Subcutaneous abdominal adipose tissue (tissue), 5 donors: ENCODE results near the gene GOLGA8J.
A peak's percentile ranks its signal among the peaks of the same experiment; 100 is the strongest.
"Not testable (repeated sequence)": the region's sequence is repeated elsewhere in the genome, so short reads cannot be mapped to it uniquely, and the experiment has no call there.

Experiments used
- H3K27ac ChIP-seq: one replicate; pipeline ENCODE4 v1.7.0; 2013; ENCODE audit warnings: low read depth, mild to moderate bottlenecking, inconsistent platforms, low read length, moderate library complexity
- H3K27me3 ChIP-seq, 5 donors: one replicate each; pipeline ENCODE4 v1.7.0; 2013; ENCODE audit warnings: low read length in 5 of 5, inconsistent platforms in 1 of 5; ENCODE audit not compliant: control insufficient read depth in 5 of 5, insufficient read depth in 4 of 5
- H3K36me3 ChIP-seq, 5 donors: one replicate each; pipeline ENCODE4 v1.7.0; 2013; ENCODE audit warnings: low read length in 5 of 5; ENCODE audit not compliant: control insufficient read depth in 5 of 5, insufficient read depth in 5 of 5
- H3K4me1 ChIP-seq, 5 donors: one replicate each; pipeline ENCODE4 v1.7.0; 2013; ENCODE audit warnings: low read length in 5 of 5, mild to moderate bottlenecking in 3 of 5, moderate library complexity in 1 of 5; ENCODE audit not compliant: control insufficient read depth in 5 of 5, insufficient read depth in 5 of 5
- H3K4me3 ChIP-seq, 5 donors: one replicate each; pipeline ENCODE4 v1.7.0; 2013; ENCODE audit warnings: low read length in 5 of 5, low read depth in 1 of 5
- H3K9ac ChIP-seq, 5 donors: one replicate each; pipeline ENCODE4 v1.7.0; 2013; ENCODE audit warnings: low read length in 5 of 5, mild to moderate bottlenecking in 4 of 5, moderate library complexity in 3 of 5
- H3K9me3 ChIP-seq, 5 donors: one replicate each; pipeline ENCODE4 v1.7.0; 2013; ENCODE audit warnings: low read length in 5 of 5; ENCODE audit not compliant: control insufficient read depth in 5 of 5
- donor health status: healthy.
- donor health status: healthy.
- donor health status: healthy.
- donor health status: healthy.
- donor health status: healthy.

The GOLGA8J gene

DNA sequence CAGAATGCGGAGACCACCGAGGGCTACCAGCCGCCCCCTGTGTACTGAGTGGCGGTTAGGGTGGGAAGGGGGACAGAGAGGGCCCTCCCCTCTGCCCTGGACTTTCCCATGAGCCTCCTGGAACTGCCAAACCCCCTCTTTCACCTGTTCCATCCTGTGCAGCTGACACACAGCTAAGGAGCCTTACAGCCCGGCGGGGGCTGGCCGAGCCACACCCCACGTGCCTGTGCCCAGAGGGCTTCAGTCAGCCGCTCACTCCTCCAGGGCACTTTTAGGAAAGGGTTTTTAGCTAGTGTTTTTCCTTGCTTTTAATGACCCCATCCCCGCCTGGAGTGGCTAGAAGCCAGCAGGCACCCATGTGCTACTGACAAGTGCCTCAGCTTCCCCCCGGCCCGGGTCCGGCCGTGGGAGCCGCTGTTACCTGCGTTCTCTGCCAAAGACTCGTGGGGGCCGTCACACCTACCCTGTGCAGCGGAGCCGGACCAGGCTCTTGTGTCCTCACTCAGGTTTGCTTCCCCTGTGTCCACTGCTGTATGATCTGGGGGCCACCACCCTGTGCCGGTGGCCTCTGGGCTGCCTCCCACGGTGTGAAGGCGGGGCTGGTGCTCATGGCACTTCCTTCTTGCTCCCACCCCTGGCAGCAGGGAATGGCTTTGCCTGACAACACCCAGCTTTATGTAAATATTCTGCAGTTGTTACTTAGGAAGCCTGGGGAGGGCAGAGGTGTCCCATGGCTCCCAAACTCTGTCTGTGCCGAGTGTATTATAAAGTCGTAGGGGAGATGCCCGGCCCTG is 37.3 kb upstream of the GOLGA8J start:
- not testable (repeated sequence) for H3K36me3 ChIP-seq, H3K4me3 ChIP-seq, H3K4me1 ChIP-seq, H3K9ac ChIP-seq, H3K9me3 ChIP-seq, H3K27me3 ChIP-seq, H3K27ac ChIP-seq

DNA sequence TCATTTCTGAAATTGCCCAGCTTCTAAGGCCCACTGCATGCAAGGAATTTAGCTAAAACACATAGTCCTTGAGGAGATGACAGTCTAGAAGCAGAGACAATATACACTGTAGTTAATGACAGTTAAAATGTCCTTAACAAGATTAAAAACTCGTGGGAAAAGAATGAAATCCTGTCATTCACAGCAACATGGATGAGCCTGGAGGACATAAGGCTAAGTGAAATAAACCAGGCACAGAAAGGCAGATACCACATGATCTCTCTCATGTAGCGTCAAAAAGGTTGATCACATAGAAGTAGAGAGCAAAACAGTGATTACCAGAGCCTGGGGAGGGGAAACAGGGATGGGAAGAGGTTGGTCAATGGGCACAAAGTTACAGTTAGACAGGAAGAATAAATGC is 36.3 kb upstream of the GOLGA8J start:
- Histone ChIP-seq H3K36me3 (no peaks in the 10 kb centered on the region), H3K4me1 (peaks cover 0 to 7% (median 0%) of the 10 kb centered on the region in 5 donors), H3K27me3 (no peaks in the 10 kb centered on the region), H3K9ac (no peak overlapping the region), H3K9me3 (no peaks in the 10 kb centered on the region), H3K4me3 (no peak overlapping the region), H3K27ac (no peak overlapping the region)

DNA sequence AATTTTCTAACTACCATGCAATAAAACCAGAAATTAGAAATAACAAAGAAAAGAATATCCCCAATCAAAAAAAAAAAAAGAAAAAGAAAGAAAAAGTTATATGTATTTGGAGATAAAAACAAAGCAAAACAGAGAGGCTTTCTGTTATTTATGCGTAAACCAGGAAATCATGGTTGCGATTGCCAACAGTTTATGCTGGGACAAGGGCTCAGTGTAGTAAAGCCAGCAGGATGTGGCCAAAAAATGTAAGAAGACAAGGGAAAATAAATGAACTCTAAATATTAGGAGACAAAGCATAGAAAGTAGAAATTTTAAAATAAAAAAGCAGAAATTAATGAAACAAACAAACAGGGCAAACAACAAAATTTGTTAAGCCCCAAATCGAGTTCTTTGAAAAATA is 27.2 kb upstream of the GOLGA8J start:
- no peaks in the 10 kb centered on the region for H3K36me3 ChIP-seq
- no peaks in the 10 kb centered on the region for H3K27me3 ChIP-seq
- H3K27ac ChIP-seq: no peak overlapping the region
- no peaks in the 10 kb centered on the region for H3K4me1 ChIP-seq
- H3K9me3 ChIP-seq: no peaks in the 10 kb centered on the region
- H3K4me3 ChIP-seq: no peak overlapping the region
- no peak overlapping the region for H3K9ac ChIP-seq

DNA sequence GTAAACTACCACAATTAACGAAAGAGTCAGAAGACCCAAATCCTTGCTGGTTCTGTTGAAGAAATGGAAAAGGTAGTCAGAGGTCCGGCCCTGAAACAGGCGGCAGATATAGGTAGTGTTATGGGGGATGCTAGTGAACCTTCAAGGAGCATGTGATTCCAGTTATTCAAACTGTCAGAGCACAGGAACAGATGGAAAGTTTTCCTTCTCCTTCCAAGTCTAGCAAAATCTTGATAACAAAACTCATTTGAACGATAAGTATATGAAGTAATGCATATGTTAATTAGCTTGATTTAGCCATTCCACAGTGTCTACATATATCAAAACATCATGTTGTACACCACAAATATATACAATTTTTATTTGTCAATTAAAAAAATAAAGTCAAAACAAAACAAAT is 26.6 kb upstream of the GOLGA8J start:
- Histone ChIP-seq H3K4me1 (no peaks in the 10 kb centered on the region), H3K4me3 (no peak overlapping the region), H3K27ac (no peak overlapping the region), H3K9me3 (no peaks in the 10 kb centered on the region), H3K36me3 (no peaks in the 10 kb centered on the region), H3K9ac (no peak overlapping the region), H3K27me3 (no peaks in the 10 kb centered on the region)

DNA sequence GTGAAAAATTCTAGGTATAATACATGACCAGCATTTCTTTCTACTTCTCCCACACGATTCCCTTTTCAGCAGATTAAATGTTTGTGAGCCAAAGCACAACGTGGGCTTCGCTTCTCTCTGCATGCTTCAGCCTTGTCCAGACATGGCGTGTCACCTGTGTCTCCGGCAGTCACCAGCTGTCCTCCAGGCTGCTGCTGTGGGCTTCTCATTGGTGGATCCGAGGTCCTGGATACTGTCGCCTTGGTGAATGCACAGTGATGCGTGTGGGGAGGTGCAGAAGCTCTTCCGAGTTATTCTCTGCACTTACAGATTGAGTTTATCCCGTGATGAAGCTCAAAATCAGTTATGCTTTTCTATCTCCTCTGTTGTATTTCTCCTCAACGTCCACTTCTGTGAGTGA is 23.0 kb upstream of the GOLGA8J start:
- no peak overlapping the region for H3K9ac ChIP-seq

DNA sequence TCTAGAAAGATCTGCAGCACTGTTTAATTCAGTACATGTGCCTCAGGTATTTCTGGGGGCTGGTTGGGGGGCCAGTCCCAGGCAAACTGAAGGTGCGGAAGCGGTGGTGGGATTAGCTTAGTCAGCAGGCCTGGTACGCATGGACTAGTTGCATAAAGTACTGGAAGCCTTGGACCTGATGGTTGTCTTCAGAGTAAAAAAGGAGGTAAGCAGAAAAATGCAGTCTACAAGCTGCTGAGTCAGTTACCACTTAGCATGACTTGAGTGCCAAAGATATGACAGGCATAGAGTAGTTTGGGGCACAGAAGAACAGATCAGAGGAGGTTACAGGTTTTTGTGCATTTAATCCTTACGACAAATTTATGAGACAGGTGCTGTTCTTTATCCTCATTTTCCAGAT is 19.9 kb upstream of the GOLGA8J start:
- H3K4me1 ChIP-seq: peaks cover 0 to 24% (median 23%) of the 10 kb centered on the region in 5 donors
- no peaks in the 10 kb centered on the region for H3K9me3 ChIP-seq
- no peaks in the 10 kb centered on the region for H3K27me3 ChIP-seq
- no peak overlapping the region for H3K9ac ChIP-seq
- H3K27ac ChIP-seq: no peak overlapping the region
- no peak overlapping the region for H3K4me3 ChIP-seq
- H3K36me3 ChIP-seq: no peaks in the 10 kb centered on the region

More for the DNA sequence above, 23.0 kb upstream of the GOLGA8J start:
- H3K27me3 ChIP-seq: no peaks in the 10 kb centered on the region
- H3K4me3 ChIP-seq: no peak overlapping the region
- H3K36me3 ChIP-seq: no peaks in the 10 kb centered on the region
- H3K27ac ChIP-seq: no peak overlapping the region
- peaks cover 0 to 15% (median 14%) of the 10 kb centered on the region in 5 donors for H3K4me1 ChIP-seq
- H3K9me3 ChIP-seq: no peaks in the 10 kb centered on the region

DNA sequence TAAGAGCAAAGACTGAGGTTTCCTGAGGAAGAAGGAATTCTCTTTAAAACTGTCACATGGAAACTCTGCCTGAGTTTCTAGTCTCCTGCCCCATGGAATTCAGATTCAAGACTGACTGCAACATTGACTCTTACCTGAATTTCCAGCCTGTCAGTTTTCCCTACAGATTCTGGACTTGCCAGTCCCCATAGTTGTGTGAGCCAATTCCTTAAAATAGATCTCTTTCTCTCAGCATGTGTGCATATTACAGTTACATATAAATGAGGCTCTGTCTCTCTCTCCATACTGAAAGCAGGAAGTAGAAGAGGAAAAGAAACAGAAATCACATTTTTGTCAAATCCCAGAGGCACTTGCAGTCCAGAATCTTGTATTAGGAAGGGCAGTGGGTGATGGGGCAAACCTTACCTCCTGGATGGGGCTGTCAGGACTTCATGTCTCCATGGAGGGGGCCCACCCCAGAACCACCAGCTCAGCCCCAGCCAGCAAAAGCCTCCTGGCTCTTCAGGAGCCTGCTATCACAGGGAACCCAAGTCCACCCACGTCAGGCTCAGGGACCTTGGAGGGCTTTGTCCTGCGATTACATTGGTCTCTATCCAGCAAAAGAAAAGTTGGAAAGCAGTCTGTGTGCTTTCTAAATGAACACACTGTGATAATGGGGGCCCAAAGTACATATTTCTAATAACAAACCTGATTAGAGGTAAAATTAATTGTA is 18.8 kb upstream of the GOLGA8J start:
- Histone ChIP-seq H3K36me3 (no peaks in the 10 kb centered on the region), H3K4me1 (peaks cover 0 to 24% (median 23%) of the 10 kb centered on the region in 5 donors), H3K9ac (no peak overlapping the region), H3K9me3 (no peaks in the 10 kb centered on the region), H3K4me3 (no peak overlapping the region), H3K27me3 (no peaks in the 10 kb centered on the region), H3K27ac (peak overlapping the region; percentile 27)

DNA sequence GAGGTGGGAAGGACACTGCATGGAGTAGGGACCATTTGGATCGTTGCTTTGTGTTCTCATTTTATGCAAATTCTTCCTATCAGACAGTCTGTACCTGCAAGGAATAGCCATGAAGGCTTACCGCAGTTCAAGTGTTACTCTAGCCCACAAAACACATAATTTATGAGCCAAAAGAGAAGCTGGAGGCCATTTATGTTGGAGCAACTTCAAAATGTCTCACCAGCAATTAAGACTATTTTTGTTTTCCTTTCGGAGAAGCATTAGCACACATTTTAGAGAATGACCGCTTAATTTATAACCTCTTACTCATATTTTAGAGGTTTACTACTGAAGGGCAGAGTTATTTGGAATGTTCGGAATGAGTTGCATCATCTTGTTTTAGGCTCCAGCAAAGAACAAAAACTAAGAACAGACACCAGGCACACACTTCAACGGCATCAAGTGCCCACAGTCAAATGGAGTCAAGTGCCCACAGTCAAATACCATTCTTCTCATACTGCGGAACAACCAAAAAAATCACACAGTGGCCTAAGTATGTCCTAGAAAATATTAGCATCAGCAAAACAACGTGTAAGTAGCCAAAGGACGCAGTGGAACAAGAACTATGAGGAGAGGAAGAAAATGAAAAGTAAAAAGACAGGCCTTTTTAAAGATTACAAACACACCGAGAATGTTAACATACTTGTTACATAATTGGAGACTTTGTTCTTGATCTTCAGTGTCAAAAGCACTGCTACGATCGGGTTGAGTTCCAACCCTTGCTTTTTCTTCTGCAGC is 17.5 kb upstream of the GOLGA8J start:
- peaks cover 0 to 24% (median 23%) of the 10 kb centered on the region in 5 donors for H3K4me1 ChIP-seq
- peak overlapping the region in 2 of 5 donors; percentile 29 to 41 for H3K4me3 ChIP-seq
- H3K9me3 ChIP-seq: no peaks in the 10 kb centered on the region
- H3K36me3 ChIP-seq: no peaks in the 10 kb centered on the region
- peak overlapping the region in 1 of 5 donors; percentile 6 for H3K9ac ChIP-seq
- no peaks in the 10 kb centered on the region for H3K27me3 ChIP-seq
- H3K27ac ChIP-seq: peak overlapping the region; percentile 53

DNA sequence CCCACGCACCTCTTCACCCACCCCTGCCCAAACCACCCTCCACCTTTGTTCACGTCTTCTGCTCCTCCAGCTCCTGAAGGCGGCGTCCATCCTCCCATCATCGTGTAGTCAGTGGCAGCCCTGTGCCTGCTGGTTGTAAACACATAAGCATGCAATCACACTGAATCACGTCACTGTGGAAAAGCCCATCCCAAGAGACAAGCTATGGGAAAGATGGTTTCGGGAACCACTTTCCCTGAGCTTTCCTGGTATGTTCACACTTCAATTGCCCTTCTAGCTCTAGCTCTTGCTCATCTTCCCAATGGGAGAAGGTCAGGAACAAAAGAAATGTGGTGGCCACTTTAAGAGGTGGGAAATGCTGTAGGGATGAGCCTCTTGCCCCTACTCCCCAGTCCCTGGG is 14.4 kb upstream of the GOLGA8J start:
- H3K27ac ChIP-seq: no peak overlapping the region

DNA sequence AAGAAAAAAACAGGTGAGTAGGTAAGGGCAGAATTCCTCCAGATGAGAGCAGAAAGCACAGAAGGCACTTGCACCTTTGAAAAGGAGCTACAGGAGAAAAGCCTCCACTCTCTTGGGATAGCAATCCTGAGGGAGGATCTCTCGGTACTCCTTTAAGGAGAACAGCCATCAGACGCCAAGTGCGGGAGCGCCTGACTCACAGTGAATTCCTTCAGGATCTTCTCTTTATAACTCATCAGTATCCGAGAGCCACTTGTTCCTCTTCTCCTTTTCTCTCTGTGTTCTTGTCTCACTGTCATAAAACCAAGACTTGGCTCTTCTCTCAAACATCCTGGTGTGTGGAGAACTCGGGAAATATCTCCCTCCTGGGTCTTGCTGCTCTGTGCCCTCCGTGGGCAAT is 10.1 kb upstream of the GOLGA8J start:
- H3K27ac ChIP-seq: no peak overlapping the region
- H3K36me3 ChIP-seq: no peaks in the 10 kb centered on the region
- peaks cover 0 to 3% (median 0%) of the 10 kb centered on the region in 5 donors for H3K4me1 ChIP-seq
- H3K4me3 ChIP-seq: no peak overlapping the region
- H3K27me3 ChIP-seq: peaks cover 0 to 4% (median 0%) of the 10 kb centered on the region in 5 donors
- H3K9ac ChIP-seq: no peak overlapping the region
- H3K9me3 ChIP-seq: no peaks in the 10 kb centered on the region

More for the DNA sequence above, 14.4 kb upstream of the GOLGA8J start:
- Histone ChIP-seq H3K27me3 (peaks cover 0 to 4% (median 0%) of the 10 kb centered on the region in 5 donors), H3K36me3 (no peaks in the 10 kb centered on the region), H3K9me3 (no peaks in the 10 kb centered on the region), H3K4me3 (no peak overlapping the region), H3K9ac (no peak overlapping the region), H3K4me1 (peaks cover 0 to 24% (median 20%) of the 10 kb centered on the region in 5 donors)
